NCI-H2081 (cell line): Measurements from ENCODE around the gene CRLF1.

ENCODE experiments used
- DNase-seq, 2 experiments: peaks; one replicate each; lab custom pipeline; 2025; lab: John Stamatoyannopoulos, UW

The CRLF1 gene

GRCh38 chr19:18557411-18558201 is 49.0 kb downstream of the CRLF1 start, which contains the start of gene KXD1:
KXD1 (plus strand) TSS chr19:18557870; CDS start chr19:18562057, 4,187 bp downstream.
- DNase-seq = peak; percentile 97 to 98

- DNase-seq = no peak
These were observed 55.0 kb downstream of the CRLF1 start for GRCh38 chr19:18551631-18552030.

GRCh38 chr19:18543814-18544475 is 62.7 kb downstream of the CRLF1 start:
- peak; percentile 23 to 25 for DNase-seq
